ENCODE data around the gene SNED1.

SNED1 gene

GRCh38 chr2:241051578-241052487 is 53.4 kb downstream of the SNED1 start:
- Histone ChIP-seq H3K27me3 (ENCODE audit: insufficient read depth, low read length) (peaks cover 13% of the 10 kb centered on the region), H3K9me3 (ENCODE audit: insufficient read depth, low read depth, low read length) (no peaks in the 10 kb centered on the region), H3K27ac (ENCODE audit: low read length) (no peak overlapping the region), H3K4me3 (ENCODE audit: low read length) (no peak overlapping the region), H3K4me1 (ENCODE audit: insufficient read depth, low read length) (no peaks in the 10 kb centered on the region), H3K36me3 (ENCODE audit: insufficient read depth, low read depth, low read length) (no peaks in the 10 kb centered on the region), H3K9ac (ENCODE audit: low read depth, low read length) (no peak overlapping the region)

GRCh38 chr2:241052677-241053360 is 54.4 kb downstream of the SNED1 start:
- Histone ChIP-seq H3K27me3 (ENCODE audit: insufficient read depth, low read length) (peaks cover 13% of the 10 kb centered on the region), H3K36me3 (ENCODE audit: insufficient read depth, low read depth, low read length) (no peaks in the 10 kb centered on the region), H3K9ac (ENCODE audit: low read depth, low read length) (no peak overlapping the region), H3K4me3 (ENCODE audit: low read length) (no peak overlapping the region), H3K9me3 (ENCODE audit: insufficient read depth, low read depth, low read length) (no peaks in the 10 kb centered on the region), H3K4me1 (ENCODE audit: insufficient read depth, low read length) (no peaks in the 10 kb centered on the region), H3K27ac (ENCODE audit: low read length) (no peak overlapping the region)

- Histone ChIP-seq H3K4me1 (ENCODE audit: insufficient read depth, low read length) (no peaks in the 10 kb centered on the region), H3K27ac (ENCODE audit: low read length) (no peak overlapping the region), H3K9ac (ENCODE audit: low read depth, low read length) (no peak overlapping the region), H3K4me3 (ENCODE audit: low read length) (no peak overlapping the region), H3K9me3 (ENCODE audit: insufficient read depth, low read depth, low read length) (no peaks in the 10 kb centered on the region), H3K27me3 (ENCODE audit: insufficient read depth, low read length) (peaks cover 13% of the 10 kb centered on the region), H3K36me3 (ENCODE audit: insufficient read depth, low read depth, low read length) (no peaks in the 10 kb centered on the region)
These were observed 55.3 kb downstream of the SNED1 start for GRCh38 chr2:241053576-241054251.

- H3K36me3 ChIP-seq (ENCODE audit: insufficient read depth, low read depth, low read length): no peaks in the 10 kb centered on the region
- no peak overlapping the region for H3K27ac ChIP-seq (ENCODE audit: low read length)
- no peak overlapping the region for H3K9ac ChIP-seq (ENCODE audit: low read depth, low read length)
- H3K4me1 ChIP-seq (ENCODE audit: insufficient read depth, low read length): no peaks in the 10 kb centered on the region
- no peaks in the 10 kb centered on the region for H3K27me3 ChIP-seq (ENCODE audit: insufficient read depth, low read length)
- no peak overlapping the region for H3K4me3 ChIP-seq (ENCODE audit: low read length)
- no peaks in the 10 kb centered on the region for H3K9me3 ChIP-seq (ENCODE audit: insufficient read depth, low read depth, low read length)
These were observed 62.9 kb downstream of the SNED1 start for GRCh38 chr2:241061275-241061674.

GRCh38 chr2:241062389-241063092 is 64.1 kb downstream of the SNED1 start:
- H3K27me3 ChIP-seq (ENCODE audit: insufficient read depth, low read length): no peaks in the 10 kb centered on the region
- H3K27ac ChIP-seq (ENCODE audit: low read length): no peak overlapping the region
- no peaks in the 10 kb centered on the region for H3K4me1 ChIP-seq (ENCODE audit: insufficient read depth, low read length)
- no peaks in the 10 kb centered on the region for H3K9me3 ChIP-seq (ENCODE audit: insufficient read depth, low read depth, low read length)
- H3K4me3 ChIP-seq (ENCODE audit: low read length): no peak overlapping the region
- H3K9ac ChIP-seq (ENCODE audit: low read depth, low read length): no peak overlapping the region
- H3K36me3 ChIP-seq (ENCODE audit: insufficient read depth, low read depth, low read length): no peaks in the 10 kb centered on the region

- H3K4me3 ChIP-seq (ENCODE audit: low read length): no peak overlapping the region
- H3K36me3 ChIP-seq (ENCODE audit: insufficient read depth, low read depth, low read length): no peaks in the 10 kb centered on the region
- H3K27ac ChIP-seq (ENCODE audit: low read length): no peak overlapping the region
- H3K9me3 ChIP-seq (ENCODE audit: insufficient read depth, low read depth, low read length): no peaks in the 10 kb centered on the region
- H3K9ac ChIP-seq (ENCODE audit: low read depth, low read length): no peak overlapping the region
- H3K4me1 ChIP-seq (ENCODE audit: insufficient read depth, low read length): no peaks in the 10 kb centered on the region
- H3K27me3 ChIP-seq (ENCODE audit: insufficient read depth, low read length): no peaks in the 10 kb centered on the region
These were observed 64.7 kb downstream of the SNED1 start for GRCh38 chr2:241063093-241063551.

GRCh38 chr2:241063587-241063986 is 65.2 kb downstream of the SNED1 start:
- Histone ChIP-seq H3K36me3 (ENCODE audit: insufficient read depth, low read depth, low read length) (no peaks in the 10 kb centered on the region), H3K27me3 (ENCODE audit: insufficient read depth, low read length) (no peaks in the 10 kb centered on the region), H3K27ac (ENCODE audit: low read length) (no peak overlapping the region), H3K9ac (ENCODE audit: low read depth, low read length) (no peak overlapping the region), H3K4me3 (ENCODE audit: low read length) (peak overlapping the region; percentile 38; the same call in 1 of the 2 replicates), H3K4me1 (ENCODE audit: insufficient read depth, low read length) (no peaks in the 10 kb centered on the region), H3K9me3 (ENCODE audit: insufficient read depth, low read depth, low read length) (no peaks in the 10 kb centered on the region)

- no peak overlapping the region for H3K27ac ChIP-seq (ENCODE audit: low read length)
- no peak overlapping the region for H3K9ac ChIP-seq (ENCODE audit: low read depth, low read length)
- no peaks in the 10 kb centered on the region for H3K9me3 ChIP-seq (ENCODE audit: insufficient read depth, low read depth, low read length)
- H3K36me3 ChIP-seq (ENCODE audit: insufficient read depth, low read depth, low read length): no peaks in the 10 kb centered on the region
- H3K4me1 ChIP-seq (ENCODE audit: insufficient read depth, low read length): no peaks in the 10 kb centered on the region
- peak overlapping the region; percentile 38; the same call in 1 of the 2 replicates for H3K4me3 ChIP-seq (ENCODE audit: low read length)
- no peaks in the 10 kb centered on the region for H3K27me3 ChIP-seq (ENCODE audit: insufficient read depth, low read length)
These were observed 65.8 kb downstream of the SNED1 start for GRCh38 chr2:241064008-241064801.

GRCh38 chr2:241064802-241065354 is 66.5 kb downstream of the SNED1 start:
- Histone ChIP-seq H3K27ac (ENCODE audit: low read length) (no peak overlapping the region), H3K36me3 (ENCODE audit: insufficient read depth, low read depth, low read length) (no peaks in the 10 kb centered on the region), H3K27me3 (ENCODE audit: insufficient read depth, low read length) (no peaks in the 10 kb centered on the region), H3K4me1 (ENCODE audit: insufficient read depth, low read length) (no peaks in the 10 kb centered on the region), H3K9ac (ENCODE audit: low read depth, low read length) (no peak overlapping the region), H3K9me3 (ENCODE audit: insufficient read depth, low read depth, low read length) (no peaks in the 10 kb centered on the region), H3K4me3 (ENCODE audit: low read length) (no peak overlapping the region)

GRCh38 chr2:241065355-241065803 is 67.0 kb downstream of the SNED1 start:
- Histone ChIP-seq H3K9ac (ENCODE audit: low read depth, low read length) (no peak overlapping the region), H3K9me3 (ENCODE audit: insufficient read depth, low read depth, low read length) (no peaks in the 10 kb centered on the region), H3K4me3 (ENCODE audit: low read length) (no peak overlapping the region), H3K36me3 (ENCODE audit: insufficient read depth, low read depth, low read length) (no peaks in the 10 kb centered on the region), H3K4me1 (ENCODE audit: insufficient read depth, low read length) (no peaks in the 10 kb centered on the region), H3K27ac (ENCODE audit: low read length) (no peak overlapping the region), H3K27me3 (ENCODE audit: insufficient read depth, low read length) (no peaks in the 10 kb centered on the region)
